IMR-90 (cell line): Measurements from ENCODE around the gene EED. TPM values are rescaled to one million over a fixed set of nuclear protein-coding genes. Genes with fewer than 3 reads are reported as not detected.

Source experiments
- ATAC-seq: fragments of 200-7000 bp; cut with Tn5 transposase; 2 replicates; pipeline ENCODE4 v1.9.1; 2020; ENCODE audit warnings: low read depth, mild to moderate bottlenecking, moderate library complexity
- BruUV-seq: library from RNA; stranded (reverse); fragments of 400-500 nt; replicated peaks from 2 replicates; lab custom pipeline; 2021; lab: Mats Ljungman, UMichigan
- CTCF ChIA-PET: fragments of 300-600 bp; formaldehyde crosslinking; extraction: SDS; loops from one replicate; lab custom pipeline; 2021; ENCODE audit warnings: antibody characterized with exemption; lab: Yijun Ruan, JAX
- POLR2A ChIA-PET: fragments of 300-600 bp; sonication (Branson Sonifier 250); formaldehyde crosslinking; loops from one replicate; lab custom pipeline; 2022; ENCODE audit warnings: antibody characterized with exemption; ENCODE audit not compliant: unreplicated experiment; lab: Charles Lee
- DNase-seq: peaks from one replicate; pipeline ENCODE4 v3.0.0; 2013
- H2AFZ ChIP-seq: replicated peaks from 2 replicates; pipeline ENCODE3; 2013; ENCODE audit warnings: low read length, mild to moderate bottlenecking; ENCODE audit not compliant: poor library complexity
- H2AK5ac ChIP-seq: 2 replicates; pipeline ENCODE4 v1.6.1; 2013; ENCODE audit warnings: low read depth, low read length, inconsistent platforms
- H2AK9ac ChIP-seq: replicated peaks from 2 replicates; pipeline ENCODE3; 2013; ENCODE audit warnings: mild to moderate bottlenecking, low read depth, low read length, moderate library complexity; ENCODE audit not compliant: poor library complexity
- H2BK120ac ChIP-seq: 2 replicates; pipeline ENCODE4 v1.6.1; 2013; ENCODE audit warnings: low read depth, low read length, inconsistent platforms
- H2BK15ac ChIP-seq: 3 replicates; pipeline ENCODE4 v1.6.1; 2013; ENCODE audit warnings: low read depth, low read length, inconsistent platforms
- H2BK20ac ChIP-seq: 2 replicates; pipeline ENCODE4 v1.6.1; 2013; ENCODE audit warnings: low read depth, mild to moderate bottlenecking, inconsistent platforms, low read length, moderate library complexity
- H2BK5ac ChIP-seq: 2 replicates; pipeline ENCODE4 v1.6.1; 2013; ENCODE audit warnings: mild to moderate bottlenecking, low read depth, low read length, inconsistent platforms; ENCODE audit not compliant: poor library complexity, severe bottlenecking
- H3K14ac ChIP-seq: replicated peaks from 2 replicates; pipeline ENCODE4 v1.6.1; 2013; ENCODE audit warnings: low read depth, low read length, inconsistent platforms
- H3K18ac ChIP-seq: 2 replicates; pipeline ENCODE4 v1.6.1; 2013; ENCODE audit warnings: low read depth, low read length, control low read depth
- H3K23ac ChIP-seq: 2 replicates; pipeline ENCODE4 v1.6.1; 2013; ENCODE audit warnings: low read depth, low read length, inconsistent platforms
- H3K27ac ChIP-seq: 2 replicates; pipeline ENCODE4 v1.5.1; 2013; ENCODE audit warnings: mild to moderate bottlenecking, control low read depth, low read length; ENCODE audit not compliant: insufficient read depth
- H3K27me3 ChIP-seq: 2 replicates; pipeline ENCODE4 v1.6.1; 2013; ENCODE audit warnings: low read length; ENCODE audit not compliant: control insufficient read depth, insufficient read depth
- H3K36me3 ChIP-seq: 2 replicates; pipeline ENCODE4 v1.6.1; 2013; ENCODE audit warnings: low read length, mixed read lengths; ENCODE audit not compliant: control insufficient read depth, insufficient read depth
- H3K4ac ChIP-seq: 2 replicates; pipeline ENCODE4 v1.6.1; 2013; ENCODE audit warnings: low read depth, low read length, inconsistent platforms
- H3K4me1 ChIP-seq: 2 replicates; pipeline ENCODE4 v1.6.1; 2013; ENCODE audit warnings: low read length, mixed read lengths; ENCODE audit not compliant: control insufficient read depth, insufficient read depth
- H3K4me2 ChIP-seq: 2 replicates; pipeline ENCODE4 v1.6.1; 2013; ENCODE audit warnings: low read depth, mild to moderate bottlenecking, control low read depth, low read length, moderate library complexity
- H3K4me3 ChIP-seq: 2 replicates; pipeline ENCODE4 v1.5.1; 2013; ENCODE audit warnings: low read depth, mild to moderate bottlenecking, control low read depth, low read length, moderate library complexity; ENCODE audit not compliant: insufficient read depth
- H3K56ac ChIP-seq: 2 replicates; pipeline ENCODE4 v1.6.1; 2013; ENCODE audit warnings: low read length, inconsistent platforms; ENCODE audit not compliant: insufficient read depth; ENCODE audit errors: extremely low read depth
- H3K79me1 ChIP-seq, 2 experiments: 2 replicates each; pipeline ENCODE4 v1.6.1; 2013; ENCODE audit warnings: low read length in 2 of 2, inconsistent platforms in 1 of 2, low read depth in 1 of 2
- H3K9ac ChIP-seq: 2 replicates; pipeline ENCODE4 v1.6.1; 2013; ENCODE audit warnings: low read depth, low read length, control low read depth
- H3K9me1 ChIP-seq: 2 replicates; pipeline ENCODE4 v1.6.1; 2013; ENCODE audit warnings: low read length, inconsistent platforms; ENCODE audit not compliant: insufficient read depth
- H3K9me3 ChIP-seq: 2 replicates; pipeline ENCODE4 v1.6.1; 2013; ENCODE audit warnings: low read length; ENCODE audit not compliant: control insufficient read depth, insufficient read depth
- H4K20me1 ChIP-seq: 2 replicates; pipeline ENCODE4 v1.6.1; 2013; ENCODE audit warnings: low read length, inconsistent platforms; ENCODE audit not compliant: insufficient read depth
- H4K5ac ChIP-seq: 2 replicates; pipeline ENCODE4 v1.6.1; 2013; ENCODE audit warnings: mild to moderate bottlenecking, low read depth, low read length, control low read depth
- H4K8ac ChIP-seq, 2 experiments: 2 replicates each; pipeline ENCODE4 v1.6.1; 2013; ENCODE audit warnings: low read depth in 2 of 2, low read length in 2 of 2, control low read depth in 1 of 2, inconsistent platforms in 1 of 2
- H4K91ac ChIP-seq: 2 replicates; pipeline ENCODE4 v1.6.1; 2013; ENCODE audit warnings: low read depth, low read length, inconsistent platforms; ENCODE audit not compliant: insufficient read depth
- FOS ChIP-seq: fragments of 150-350 bp; IDR thresholded peaks from 2 replicates; pipeline ENCODE4 v1.6.1; 2016; ENCODE audit warnings: low read depth, low read length
- dilution Hi-C: fragments of 300-500 bp; cut with HindIII; formaldehyde crosslinking; loops from one replicate; pipeline ENCODE4 v1.14.3; 2018; ENCODE audit warnings: low sequenced_read_pairs; ENCODE audit not compliant: unreplicated experiment
- in situ Hi-C: fragments of 300-500 bp; cut with MboI; formaldehyde crosslinking; loops from 3 replicates; pipeline ENCODE4 v1.14.3; 2019; ENCODE audit warnings: low sequenced_read_pairs, inconsistent platforms, mixed read lengths
- intact Hi-C: fragments of 100-400 bp; cut with micrococcal nuclease; formaldehyde crosslinking; loops from 2 replicates; pipeline ENCODE4 v1.10.0; 2022
- polyA plus RNA-seq, 3 experiments: library from polyadenylated mRNA; depleted of rRNA; stranded (reverse); fragments of >200 nt; gene quantifications; 2 replicates each; pipeline ENCODE4 v1.2.3, GENCODE V29; 2012; ENCODE audit warnings: low replicate concordance in 1 of 3
- total RNA-seq: library from RNA; depleted of rRNA; stranded (reverse); fragments of >200 nt; gene quantifications from 2 replicates; pipeline ENCODE4 v1.2.3, GENCODE V29; 2012
- TF ChIP-seq, protein P1 (sequence below): fragments of 150-350 bp; IDR thresholded peaks from 2 replicates; pipeline ENCODE4 v1.6.1; 2016; ENCODE audit warnings: low read depth, mild to moderate bottlenecking, low read length, moderate library complexity, borderline replicate concordance

EED gene
- total and polyA plus RNA-seq, 2 of the 4 experiments (the other 2 are of a cell fraction), result 11.1 to 11.5 TPM

DNA sequence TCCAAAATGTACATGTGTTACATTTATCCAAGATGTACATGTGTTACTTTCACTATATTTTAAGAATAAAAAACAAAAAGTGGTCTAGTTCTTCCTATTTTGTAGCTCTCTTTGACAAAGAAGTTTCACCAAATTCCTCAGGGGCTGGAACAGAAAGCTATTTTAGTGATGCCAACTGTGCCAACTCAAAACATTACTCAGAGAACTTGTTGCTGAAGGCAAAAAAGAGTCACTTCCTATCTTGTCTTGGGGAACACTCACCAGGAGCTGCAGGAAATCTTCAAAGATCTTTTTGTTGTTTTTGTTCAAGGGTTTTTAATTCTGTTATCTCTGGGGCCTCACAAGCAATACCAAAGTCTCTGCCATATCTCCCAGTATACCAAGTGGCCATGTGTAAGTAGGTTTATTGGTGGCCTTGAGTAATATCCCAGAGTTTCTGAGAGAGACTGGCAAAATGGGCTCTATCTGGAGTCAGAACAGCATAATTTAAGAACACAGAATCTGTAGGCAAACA is 13.6 kb upstream of the EED start:
- no TSS peak for BruUV-seq
- no peaks in the 10 kb centered on the region for H3K36me3 ChIP-seq
- dilution Hi-C loops, result no loop called here
- H2AK9ac ChIP-seq, result no peak overlapping the region
- no peak overlapping the region for H4K5ac ChIP-seq
- H3K18ac ChIP-seq, result no peak overlapping the region
- no peak overlapping the region for H3K4me3 ChIP-seq
- H2AK5ac ChIP-seq, result no peak overlapping the region
- ChIA-PET CTCF (interaction anchor here (0.9 to 1.5 kb wide), 2 partner anchors 9 to 13 kb away, joined by 4 read pairs; no protein-coding TSS in a partner anchor), POLR2A (no interaction called here)
- no peak overlapping the region for H3K9ac ChIP-seq
- in situ Hi-C loops, result no loop called here
- H2BK5ac ChIP-seq, result no peak overlapping the region
- intact Hi-C loops, result no loop called here
- no peak overlapping the region for H2AFZ ChIP-seq
- H3K27ac ChIP-seq, result no peak overlapping the region
- H3K14ac ChIP-seq, result no peak overlapping the region
- H3K9me3 ChIP-seq, result no peaks in the 10 kb centered on the region
- H3K9me1 ChIP-seq, result no peaks in the 10 kb centered on the region
- H4K20me1 ChIP-seq, result no peaks in the 10 kb centered on the region
- H2BK15ac ChIP-seq, result no peak overlapping the region
- no peaks in the 10 kb centered on the region for H3K4me1 ChIP-seq
- H2BK20ac ChIP-seq, result no peak overlapping the region
- no peaks in the 10 kb centered on the region for H3K27me3 ChIP-seq
- H4K91ac ChIP-seq, result no peak overlapping the region
- H3K56ac ChIP-seq, result no peak overlapping the region
- no peak overlapping the region for H3K4ac ChIP-seq
- ATAC-seq (no peak), DNase-seq (no peak)
- H3K79me1 ChIP-seq, result no peaks in the 10 kb centered on the region
- no peak overlapping the region for H3K23ac ChIP-seq
- no peak overlapping the region for H3K4me2 ChIP-seq
- no peak overlapping the region for H4K8ac ChIP-seq
- no peak overlapping the region for H2BK120ac ChIP-seq
- no peak for TF ChIP-seq FOS
- TF ChIP-seq, protein P1, sequence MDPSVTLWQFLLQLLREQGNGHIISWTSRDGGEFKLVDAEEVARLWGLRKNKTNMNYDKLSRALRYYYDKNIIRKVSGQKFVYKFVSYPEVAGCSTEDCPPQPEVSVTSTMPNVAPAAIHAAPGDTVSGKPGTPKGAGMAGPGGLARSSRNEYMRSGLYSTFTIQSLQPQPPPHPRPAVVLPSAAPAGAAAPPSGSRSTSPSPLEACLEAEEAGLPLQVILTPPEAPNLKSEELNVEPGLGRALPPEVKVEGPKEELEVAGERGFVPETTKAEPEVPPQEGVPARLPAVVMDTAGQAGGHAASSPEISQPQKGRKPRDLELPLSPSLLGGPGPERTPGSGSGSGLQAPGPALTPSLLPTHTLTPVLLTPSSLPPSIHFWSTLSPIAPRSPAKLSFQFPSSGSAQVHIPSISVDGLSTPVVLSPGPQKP, result no peak
